ENCODE results near the gene ADAMTS17.

ADAMTS17 gene, protein sequence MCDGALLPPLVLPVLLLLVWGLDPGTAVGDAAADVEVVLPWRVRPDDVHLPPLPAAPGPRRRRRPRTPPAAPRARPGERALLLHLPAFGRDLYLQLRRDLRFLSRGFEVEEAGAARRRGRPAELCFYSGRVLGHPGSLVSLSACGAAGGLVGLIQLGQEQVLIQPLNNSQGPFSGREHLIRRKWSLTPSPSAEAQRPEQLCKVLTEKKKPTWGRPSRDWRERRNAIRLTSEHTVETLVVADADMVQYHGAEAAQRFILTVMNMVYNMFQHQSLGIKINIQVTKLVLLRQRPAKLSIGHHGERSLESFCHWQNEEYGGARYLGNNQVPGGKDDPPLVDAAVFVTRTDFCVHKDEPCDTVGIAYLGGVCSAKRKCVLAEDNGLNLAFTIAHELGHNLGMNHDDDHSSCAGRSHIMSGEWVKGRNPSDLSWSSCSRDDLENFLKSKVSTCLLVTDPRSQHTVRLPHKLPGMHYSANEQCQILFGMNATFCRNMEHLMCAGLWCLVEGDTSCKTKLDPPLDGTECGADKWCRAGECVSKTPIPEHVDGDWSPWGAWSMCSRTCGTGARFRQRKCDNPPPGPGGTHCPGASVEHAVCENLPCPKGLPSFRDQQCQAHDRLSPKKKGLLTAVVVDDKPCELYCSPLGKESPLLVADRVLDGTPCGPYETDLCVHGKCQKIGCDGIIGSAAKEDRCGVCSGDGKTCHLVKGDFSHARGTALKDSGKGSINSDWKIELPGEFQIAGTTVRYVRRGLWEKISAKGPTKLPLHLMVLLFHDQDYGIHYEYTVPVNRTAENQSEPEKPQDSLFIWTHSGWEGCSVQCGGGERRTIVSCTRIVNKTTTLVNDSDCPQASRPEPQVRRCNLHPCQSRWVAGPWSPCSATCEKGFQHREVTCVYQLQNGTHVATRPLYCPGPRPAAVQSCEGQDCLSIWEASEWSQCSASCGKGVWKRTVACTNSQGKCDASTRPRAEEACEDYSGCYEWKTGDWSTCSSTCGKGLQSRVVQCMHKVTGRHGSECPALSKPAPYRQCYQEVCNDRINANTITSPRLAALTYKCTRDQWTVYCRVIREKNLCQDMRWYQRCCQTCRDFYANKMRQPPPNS

DNA sequence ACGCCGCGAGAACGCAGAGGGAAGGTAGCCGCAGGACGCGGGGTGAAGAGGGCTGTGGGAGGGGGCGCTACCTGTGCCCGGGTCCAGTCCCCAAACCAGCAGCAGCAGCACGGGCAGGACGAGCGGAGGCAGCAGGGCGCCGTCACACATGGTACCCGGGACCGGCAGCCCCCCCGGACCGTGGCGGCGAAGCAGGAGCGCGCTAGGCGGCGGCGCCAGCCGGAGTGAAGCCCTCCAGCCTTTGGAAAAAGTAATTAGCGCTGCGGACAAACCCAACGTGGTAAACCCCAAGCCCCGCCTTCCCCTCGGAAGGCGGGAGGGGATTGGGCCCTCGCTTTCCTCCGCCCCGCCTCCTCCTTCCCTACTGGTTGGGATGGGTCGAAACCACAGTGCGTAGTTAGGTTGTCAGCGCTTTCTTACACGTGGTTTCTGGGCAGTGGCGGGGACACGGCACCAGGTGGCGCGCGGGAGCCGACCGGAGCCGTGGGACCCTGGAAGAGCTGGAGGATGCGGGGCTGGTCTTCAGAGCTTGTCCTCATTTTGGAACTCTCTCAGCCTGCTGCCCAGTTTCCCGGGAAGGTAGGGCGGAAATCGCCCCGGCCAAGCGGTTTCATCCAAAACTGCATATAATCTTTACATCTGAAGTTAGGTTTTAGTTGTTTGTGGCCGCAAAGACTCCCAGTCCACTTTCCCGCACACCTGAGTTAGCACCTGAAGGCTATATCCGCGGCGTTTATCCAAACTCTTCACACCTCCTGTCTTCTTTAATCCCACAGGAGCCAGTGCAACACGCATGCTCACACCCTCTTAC lies at the start of gene ADAMTS17:
Gene ADAMTS17 (minus strand): TSS at position 226 of the 811 bp plus-strand sequence. CDS start 76 bp downstream, at position 150.
- DNase-seq (ENCODE audit: low read depth): peak; percentile 89

- no peak for DNase-seq (ENCODE audit: low read depth)
Measured at GRCh38 chr15:100385300-100386050, 43.7 kb upstream of the ADAMTS17 start.

DNA sequence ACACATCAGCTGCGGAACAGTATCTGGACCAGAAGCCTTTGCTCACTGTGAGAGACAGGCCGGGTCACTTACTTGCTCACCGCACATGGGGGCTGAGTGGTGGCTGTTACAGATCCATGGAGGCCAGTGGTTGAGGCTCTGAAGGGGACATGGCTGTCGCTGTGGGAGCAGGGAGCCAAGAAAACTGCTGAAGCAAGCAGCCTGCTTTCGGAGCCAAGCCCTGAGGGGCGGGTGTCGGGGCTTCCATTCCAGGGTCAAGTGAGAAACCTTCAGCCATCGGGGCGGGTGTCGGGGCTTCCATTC lies 42.3 kb upstream of the ADAMTS17 start:
- DNase-seq (ENCODE audit: low read depth): no peak

GRCh38 chr15:100383302-100384107 lies 41.7 kb upstream of the ADAMTS17 start:
- DNase-seq (ENCODE audit: low read depth): no peak

- DNase-seq (ENCODE audit: low read depth): no peak
Measured at GRCh38 chr15:100373942-100374341, 32.2 kb upstream of the ADAMTS17 start.

- no peak for DNase-seq (ENCODE audit: low read depth)
Measured at GRCh38 chr15:100373120-100373896, 31.5 kb upstream of the ADAMTS17 start.

DNA sequence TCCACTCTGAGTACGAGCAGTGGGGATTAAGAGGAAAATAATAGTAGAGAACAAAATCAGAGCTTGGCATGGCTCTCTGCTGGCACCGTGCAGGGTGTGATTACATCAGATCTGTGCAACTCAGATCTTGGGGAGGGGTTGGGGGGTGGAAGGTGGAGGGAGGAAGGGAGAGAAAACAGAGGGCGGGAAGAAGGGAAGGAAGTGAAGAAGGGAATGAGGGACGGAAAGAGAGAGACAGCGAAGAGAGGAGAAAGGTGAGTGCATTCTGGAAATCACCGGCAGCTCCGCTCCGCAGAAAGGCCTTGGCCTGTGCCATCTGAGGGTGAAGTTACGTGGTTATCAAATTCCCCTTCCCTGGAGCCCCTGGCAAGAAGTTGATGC lies 31.0 kb upstream of the ADAMTS17 start:
- no peak for DNase-seq (ENCODE audit: low read depth)

DNA sequence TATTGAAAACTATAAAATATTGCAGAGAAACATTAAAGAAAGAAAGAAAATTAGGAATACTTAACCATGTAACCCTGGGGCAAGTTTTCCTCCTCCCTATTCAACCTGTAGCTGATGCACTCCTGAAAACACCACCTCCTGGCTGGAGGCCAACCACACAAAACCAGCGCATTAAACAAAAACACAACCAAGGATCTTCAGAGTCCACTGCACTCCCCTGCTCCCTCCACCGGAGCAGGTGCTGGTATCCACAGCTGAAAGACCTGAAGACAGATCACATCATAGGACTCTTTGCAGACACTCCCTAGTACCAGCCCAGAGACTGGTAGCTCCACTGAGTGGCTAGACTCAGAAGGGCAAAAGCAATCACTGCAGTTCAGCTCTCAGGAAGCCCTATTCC lies 13.6 kb upstream of the ADAMTS17 start:
- no peak for DNase-seq (ENCODE audit: low read depth)

GRCh38 chr15:100353449-100353848 lies 11.7 kb upstream of the ADAMTS17 start:
- DNase-seq (ENCODE audit: low read depth): no peak

GRCh38 chr15:100350434-100351226 lies 8.9 kb upstream of the ADAMTS17 start:
- DNase-seq (ENCODE audit: low read depth): no peak

DNA sequence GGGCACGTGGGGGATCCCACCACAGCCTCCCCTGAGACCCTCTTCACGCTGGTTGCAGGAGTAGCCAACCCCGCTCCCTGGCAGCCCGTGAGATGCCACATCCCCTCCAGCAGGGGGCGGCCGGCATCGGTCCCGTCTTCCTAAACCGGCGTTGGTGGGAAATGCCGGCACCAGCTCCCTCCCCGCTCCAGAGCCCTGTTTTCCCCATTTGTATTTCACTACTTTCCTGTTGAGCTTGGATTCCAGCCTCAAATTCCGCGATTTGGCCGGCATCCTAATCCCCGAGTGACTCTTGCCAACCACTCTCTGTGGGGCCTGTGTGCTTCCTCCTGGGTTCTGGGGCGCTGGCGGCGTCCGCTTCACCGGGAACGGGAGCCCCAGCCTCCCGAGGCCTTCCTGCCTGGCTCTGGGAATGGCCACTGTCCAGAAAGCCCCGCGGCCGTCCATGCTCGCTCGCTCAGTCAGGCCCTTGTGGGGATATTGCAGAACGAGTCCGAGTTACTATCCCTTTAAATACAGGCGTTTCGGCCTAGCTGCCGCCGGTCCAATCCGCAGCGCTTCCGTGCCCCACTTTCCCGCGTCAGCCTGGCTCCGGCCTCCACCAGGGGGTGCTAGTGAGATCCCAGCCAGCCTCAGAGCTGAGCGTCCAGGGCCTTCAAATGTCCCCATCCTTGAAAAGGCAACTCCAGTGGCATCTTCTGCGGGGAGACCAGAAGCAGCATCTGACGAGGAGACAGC lies 8.1 kb upstream of the ADAMTS17 start:
- DNase-seq (ENCODE audit: low read depth): peak; percentile 75

DNA sequence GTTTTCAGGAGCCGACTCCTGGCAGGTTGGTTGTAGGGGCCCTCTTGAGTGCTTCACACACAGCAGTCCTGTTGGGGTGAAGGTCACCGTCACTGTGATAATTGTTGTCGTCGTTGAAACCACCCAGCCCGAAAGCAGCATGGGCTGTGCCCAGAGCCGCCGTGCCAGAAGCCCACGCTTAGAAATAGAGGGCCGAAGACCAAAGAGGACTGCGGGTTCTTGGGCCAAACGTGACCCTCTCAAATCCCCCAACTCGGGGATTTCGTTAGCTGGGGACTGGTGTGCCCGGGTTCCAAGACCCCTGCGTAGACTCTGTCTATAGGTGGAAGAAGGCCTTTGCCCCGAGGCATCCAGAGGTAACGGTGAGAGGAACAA lies 7.5 kb upstream of the ADAMTS17 start:
- no peak for DNase-seq (ENCODE audit: low read depth)

DNA sequence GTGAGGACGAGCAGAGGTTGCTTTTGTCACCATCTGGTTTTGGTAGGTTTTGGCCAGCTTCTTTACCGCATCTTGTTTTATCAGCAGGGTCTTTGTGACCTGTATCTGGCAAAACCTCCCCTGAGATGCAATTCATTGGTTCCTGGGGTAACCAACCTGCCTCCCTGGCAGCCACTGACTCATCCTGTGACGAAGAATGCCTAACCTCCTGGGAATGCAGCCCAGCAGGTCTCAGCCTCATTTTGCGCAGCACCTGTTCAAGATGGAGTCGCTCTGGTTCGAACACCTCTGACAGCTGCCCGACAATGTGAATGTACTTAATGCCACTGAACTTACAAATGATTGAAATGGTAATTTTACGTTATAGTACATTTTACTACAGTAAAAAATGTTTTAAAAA lies 6.8 kb upstream of the ADAMTS17 start:
- no peak for DNase-seq (ENCODE audit: low read depth)

- no peak for DNase-seq (ENCODE audit: low read depth)
Measured at GRCh38 chr15:100346866-100347512, 5.2 kb upstream of the ADAMTS17 start.

GRCh38 chr15:100345438-100345837 lies 3.7 kb upstream of the ADAMTS17 start:
- no peak for DNase-seq (ENCODE audit: low read depth)

DNA sequence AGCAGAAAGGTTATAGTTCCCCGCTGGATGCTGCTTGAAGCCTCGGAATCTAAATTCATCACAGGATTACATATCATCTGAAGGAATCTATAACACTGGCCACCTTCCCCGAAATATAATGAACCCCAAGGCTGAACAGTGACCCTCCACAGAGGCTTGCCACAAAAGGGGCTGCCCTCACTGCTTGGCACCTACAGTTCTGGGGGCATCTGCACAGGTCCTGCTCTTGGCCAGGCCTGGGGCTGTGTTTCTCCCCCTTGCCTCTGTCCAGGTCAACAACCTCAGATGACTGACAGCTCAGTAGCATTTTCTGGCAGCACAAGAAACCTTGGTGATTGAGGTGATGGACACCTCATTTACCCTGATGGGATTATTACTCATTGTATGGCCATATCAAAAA lies 1.5 kb upstream of the ADAMTS17 start:
- DNase-seq (ENCODE audit: low read depth): no peak

- no peak for DNase-seq (ENCODE audit: low read depth)
Measured at GRCh38 chr15:100341239-100341749, 481 bp downstream of the ADAMTS17 start.
